ENCODE results near the gene ZNF215.

DNA sequence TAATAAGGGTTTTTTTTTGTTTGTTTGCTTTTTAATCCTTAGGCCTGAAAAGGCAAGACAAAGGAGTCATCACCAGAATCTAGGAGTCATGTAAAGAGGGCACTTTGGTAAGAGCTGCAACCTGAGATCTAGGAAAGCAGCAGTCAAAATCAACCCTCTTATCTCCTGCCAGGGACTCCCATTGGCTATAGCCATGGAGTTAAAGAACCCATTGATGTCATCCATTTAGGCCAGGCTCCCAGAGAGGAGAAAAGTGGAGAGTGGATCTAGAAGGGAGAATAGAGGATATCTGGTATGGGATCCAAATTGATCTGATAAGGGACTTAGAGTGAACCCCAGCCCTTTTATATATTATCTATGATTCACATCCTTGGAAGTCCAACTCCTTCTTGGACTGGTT, 35.9 kb downstream of the ZNF215 start:
- TF ChIP-seq, protein P1, sequence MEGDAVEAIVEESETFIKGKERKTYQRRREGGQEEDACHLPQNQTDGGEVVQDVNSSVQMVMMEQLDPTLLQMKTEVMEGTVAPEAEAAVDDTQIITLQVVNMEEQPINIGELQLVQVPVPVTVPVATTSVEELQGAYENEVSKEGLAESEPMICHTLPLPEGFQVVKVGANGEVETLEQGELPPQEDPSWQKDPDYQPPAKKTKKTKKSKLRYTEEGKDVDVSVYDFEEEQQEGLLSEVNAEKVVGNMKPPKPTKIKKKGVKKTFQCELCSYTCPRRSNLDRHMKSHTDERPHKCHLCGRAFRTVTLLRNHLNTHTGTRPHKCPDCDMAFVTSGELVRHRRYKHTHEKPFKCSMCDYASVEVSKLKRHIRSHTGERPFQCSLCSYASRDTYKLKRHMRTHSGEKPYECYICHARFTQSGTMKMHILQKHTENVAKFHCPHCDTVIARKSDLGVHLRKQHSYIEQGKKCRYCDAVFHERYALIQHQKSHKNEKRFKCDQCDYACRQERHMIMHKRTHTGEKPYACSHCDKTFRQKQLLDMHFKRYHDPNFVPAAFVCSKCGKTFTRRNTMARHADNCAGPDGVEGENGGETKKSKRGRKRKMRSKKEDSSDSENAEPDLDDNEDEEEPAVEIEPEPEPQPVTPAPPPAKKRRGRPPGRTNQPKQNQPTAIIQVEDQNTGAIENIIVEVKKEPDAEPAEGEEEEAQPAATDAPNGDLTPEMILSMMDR (IDR thresholded peaks at IDR 0.05; ENCODE audit: insufficient read depth, low read depth, low read length), result no peak
- no peak for TF ChIP-seq EZH2 (IDR thresholded peaks at IDR 0.05; ENCODE audit: insufficient read depth, low read length)
